Measurements from ENCODE around the gene TNFRSF1B. TPM values are rescaled to one million over a fixed set of nuclear protein-coding genes. Genes with fewer than 3 reads are reported as not detected.

The TNFRSF1B gene
- total and polyA plus RNA-seq, 5 donors from 2014 or later = 252 to 450 (median 394) TPM

- Histone ChIP-seq H3K27me3 (ENCODE audit: control insufficient read depth, insufficient read depth, low read length) (no peaks in the 10 kb centered on the region), H3K4me1 (ENCODE audit: control insufficient read depth, insufficient read depth, low read length, poor library complexity, severe bottlenecking) (peaks cover 54% of the 10 kb centered on the region), H3K4me3 (ENCODE audit: low read depth, low read length) (no peak overlapping the region), H3K9me3 (ENCODE audit: control insufficient read depth in 2 of 2, low read length in 2 of 2) (no peaks in the 10 kb centered on the region), H3K36me3 (ENCODE audit: control insufficient read depth, insufficient read depth, low read length) (no peaks in the 10 kb centered on the region), H3K27ac (ENCODE audit: insufficient read depth, low read length, poor library complexity, severe bottlenecking) (peak overlapping the region; percentile 65)
- ATAC-seq (ENCODE audit: low read depth in 2 of 2) (peak in 1 of 2 donors; percentile 26), DNase-seq (no peak)
- Mint-ChIP-seq H3K27me3 (no peaks in the 10 kb centered on the region), H3K4me3 (peak overlapping the region in 2 of 4 donors; percentile 46 to 76), H3K4me1 (peaks cover 11 to 66% (median 37%) of the 10 kb centered on the region in 4 donors), H3K36me3 (no peaks in the 10 kb centered on the region), H3K9me3 (no peaks in the 10 kb centered on the region), H3K27ac (peak overlapping the region; percentile 82 to 96 (median 92))
These were observed 23.7 kb upstream of the TNFRSF1B start for GRCh38 chr1:12142891-12143630.

- H3K4me1 ChIP-seq (ENCODE audit: control insufficient read depth, insufficient read depth, low read length, poor library complexity, severe bottlenecking) = peaks cover 61% of the 10 kb centered on the region
- H3K9me3 ChIP-seq (ENCODE audit: control insufficient read depth in 2 of 2, low read length in 2 of 2) = no peaks in the 10 kb centered on the region
- no peaks in the 10 kb centered on the region for H3K27me3 Mint-ChIP-seq
- peak overlapping the region; percentile 65 for H3K27ac ChIP-seq (ENCODE audit: insufficient read depth, low read length, poor library complexity, severe bottlenecking)
- no peaks in the 10 kb centered on the region for H3K9me3 Mint-ChIP-seq
- DNase-seq = peak in 1 of 3 donors; percentile 53
- H3K36me3 Mint-ChIP-seq = no peaks in the 10 kb centered on the region
- no peaks in the 10 kb centered on the region for H3K27me3 ChIP-seq (ENCODE audit: control insufficient read depth, insufficient read depth, low read length)
- H3K27ac Mint-ChIP-seq = peak overlapping the region; percentile 82 to 96 (median 92)
- H3K4me1 Mint-ChIP-seq = peaks cover 11 to 72% (median 37%) of the 10 kb centered on the region in 4 donors
- H3K36me3 ChIP-seq (ENCODE audit: control insufficient read depth, insufficient read depth, low read length) = no peaks in the 10 kb centered on the region
- H3K4me3 Mint-ChIP-seq = peak overlapping the region in 3 of 4 donors; percentile 24 to 76 (median 46)
- H3K4me3 ChIP-seq (ENCODE audit: low read depth, low read length) = peak overlapping the region; percentile 33
- peak; percentile 43 to 46 for ATAC-seq (ENCODE audit: low read depth in 2 of 2)
These were observed 23.1 kb upstream of the TNFRSF1B start for GRCh38 chr1:12143631-12144155.

- Histone ChIP-seq H3K36me3 (ENCODE audit: control insufficient read depth, insufficient read depth, low read length) (no peaks in the 10 kb centered on the region), H3K27ac (ENCODE audit: insufficient read depth, low read length, poor library complexity, severe bottlenecking) (peak overlapping the region; percentile 65), H3K4me3 (ENCODE audit: low read depth, low read length) (peak overlapping the region; percentile 33), H3K4me1 (ENCODE audit: control insufficient read depth, insufficient read depth, low read length, poor library complexity, severe bottlenecking) (peaks cover 66% of the 10 kb centered on the region), H3K9me3 (ENCODE audit: control insufficient read depth in 2 of 2, low read length in 2 of 2) (no peaks in the 10 kb centered on the region), H3K27me3 (ENCODE audit: control insufficient read depth, insufficient read depth, low read length) (no peaks in the 10 kb centered on the region)
- Mint-ChIP-seq H3K4me3 (peak overlapping the region in 2 of 4 donors; percentile 46 to 76), H3K4me1 (peaks cover 15 to 74% (median 39%) of the 10 kb centered on the region in 4 donors), H3K9me3 (no peaks in the 10 kb centered on the region), H3K27me3 (no peaks in the 10 kb centered on the region), H3K27ac (peak overlapping the region; percentile 82 to 96 (median 92)), H3K36me3 (no peaks in the 10 kb centered on the region)
- no peak for DNase-seq
- no peak for ATAC-seq (ENCODE audit: low read depth in 2 of 2)
These were observed 22.6 kb upstream of the TNFRSF1B start for GRCh38 chr1:12144236-12144635.

GRCh38 chr1:12144969-12145368, 21.8 kb upstream of the TNFRSF1B start:
- Histone ChIP-seq H3K27me3 (ENCODE audit: control insufficient read depth, insufficient read depth, low read length) (no peaks in the 10 kb centered on the region), H3K4me3 (ENCODE audit: low read depth, low read length) (no peak overlapping the region), H3K9me3 (ENCODE audit: control insufficient read depth in 2 of 2, low read length in 2 of 2) (no peaks in the 10 kb centered on the region), H3K4me1 (ENCODE audit: control insufficient read depth, insufficient read depth, low read length, poor library complexity, severe bottlenecking) (peaks cover 74% of the 10 kb centered on the region), H3K27ac (ENCODE audit: insufficient read depth, low read length, poor library complexity, severe bottlenecking) (no peak overlapping the region), H3K36me3 (ENCODE audit: control insufficient read depth, insufficient read depth, low read length) (no peaks in the 10 kb centered on the region)
- ATAC-seq (ENCODE audit: low read depth in 2 of 2) (no peak), DNase-seq (no peak)
- H3K36me3 Mint-ChIP-seq = no peaks in the 10 kb centered on the region
- H3K4me1 Mint-ChIP-seq = peaks cover 19 to 77% (median 39%) of the 10 kb centered on the region in 4 donors
- H3K4me3 Mint-ChIP-seq = peak overlapping the region in 1 of 4 donors; percentile 56
- H3K27ac Mint-ChIP-seq = peak overlapping the region; percentile 82 to 99 (median 96)
- no peaks in the 10 kb centered on the region for H3K27me3 Mint-ChIP-seq
- no peaks in the 10 kb centered on the region for H3K9me3 Mint-ChIP-seq

- H3K36me3 Mint-ChIP-seq = no peaks in the 10 kb centered on the region
- H3K9me3 ChIP-seq (ENCODE audit: control insufficient read depth in 2 of 2, low read length in 2 of 2) = no peaks in the 10 kb centered on the region
- peaks cover 82% of the 10 kb centered on the region for H3K4me1 ChIP-seq (ENCODE audit: control insufficient read depth, insufficient read depth, low read length, poor library complexity, severe bottlenecking)
- peaks cover 26 to 85% (median 46%) of the 10 kb centered on the region in 4 donors for H3K4me1 Mint-ChIP-seq
- H3K27me3 ChIP-seq (ENCODE audit: control insufficient read depth, insufficient read depth, low read length) = no peaks in the 10 kb centered on the region
- no peaks in the 10 kb centered on the region for H3K36me3 ChIP-seq (ENCODE audit: control insufficient read depth, insufficient read depth, low read length)
- H3K4me3 Mint-ChIP-seq = peak overlapping the region in 1 of 4 donors; percentile 56
- H3K27me3 Mint-ChIP-seq = no peaks in the 10 kb centered on the region
- ATAC-seq (ENCODE audit: low read depth in 2 of 2) = no peak
- DNase-seq = no peak
- H3K27ac ChIP-seq (ENCODE audit: insufficient read depth, low read length, poor library complexity, severe bottlenecking) = peak overlapping the region; percentile 19
- peak overlapping the region; percentile 91 to 99 (median 99) for H3K27ac Mint-ChIP-seq
- H3K4me3 ChIP-seq (ENCODE audit: low read depth, low read length) = no peak overlapping the region
- H3K9me3 Mint-ChIP-seq = no peaks in the 10 kb centered on the region
These were observed 21.0 kb upstream of the TNFRSF1B start for GRCh38 chr1:12145616-12146342.

- H3K27ac Mint-ChIP-seq = peak overlapping the region; percentile 91 to 99 (median 99)
- H3K27me3 Mint-ChIP-seq = no peaks in the 10 kb centered on the region
- no peaks in the 10 kb centered on the region for H3K36me3 Mint-ChIP-seq
- H3K36me3 ChIP-seq (ENCODE audit: control insufficient read depth, insufficient read depth, low read length) = no peaks in the 10 kb centered on the region
- H3K4me1 ChIP-seq (ENCODE audit: control insufficient read depth, insufficient read depth, low read length, poor library complexity, severe bottlenecking) = peaks cover 89% of the 10 kb centered on the region
- no peaks in the 10 kb centered on the region for H3K27me3 ChIP-seq (ENCODE audit: control insufficient read depth, insufficient read depth, low read length)
- peak overlapping the region in 3 of 4 donors; percentile 25 to 72 (median 55) for H3K4me3 Mint-ChIP-seq
- peaks cover 30 to 90% (median 53%) of the 10 kb centered on the region in 4 donors for H3K4me1 Mint-ChIP-seq
- peak overlapping the region; percentile 56 for H3K27ac ChIP-seq (ENCODE audit: insufficient read depth, low read length, poor library complexity, severe bottlenecking)
- DNase-seq (no peak), ATAC-seq (ENCODE audit: low read depth in 2 of 2) (no peak)
- no peak overlapping the region for H3K4me3 ChIP-seq (ENCODE audit: low read depth, low read length)
- H3K9me3 ChIP-seq (ENCODE audit: control insufficient read depth in 2 of 2, low read length in 2 of 2) = no peaks in the 10 kb centered on the region
- H3K9me3 Mint-ChIP-seq = no peaks in the 10 kb centered on the region
These were observed 20.3 kb upstream of the TNFRSF1B start for GRCh38 chr1:12146343-12147112.

- no peaks in the 10 kb centered on the region for H3K27me3 ChIP-seq (ENCODE audit: control insufficient read depth, insufficient read depth, low read length)
- Mint-ChIP-seq H3K4me1 (peaks cover 36 to 93% (median 59%) of the 10 kb centered on the region in 4 donors), H3K27me3 (no peaks in the 10 kb centered on the region), H3K27ac (peak overlapping the region; percentile 96 to 99 (median 99)), H3K9me3 (no peaks in the 10 kb centered on the region), H3K36me3 (no peaks in the 10 kb centered on the region), H3K4me3 (peak overlapping the region; percentile 21 to 78 (median 64))
- no peaks in the 10 kb centered on the region for H3K9me3 ChIP-seq (ENCODE audit: control insufficient read depth in 2 of 2, low read length in 2 of 2)
- peak overlapping the region; percentile 56 for H3K27ac ChIP-seq (ENCODE audit: insufficient read depth, low read length, poor library complexity, severe bottlenecking)
- H3K4me3 ChIP-seq (ENCODE audit: low read depth, low read length) = no peak overlapping the region
- no peaks in the 10 kb centered on the region for H3K36me3 ChIP-seq (ENCODE audit: control insufficient read depth, insufficient read depth, low read length)
- peaks cover 92% of the 10 kb centered on the region for H3K4me1 ChIP-seq (ENCODE audit: control insufficient read depth, insufficient read depth, low read length, poor library complexity, severe bottlenecking)
- peak in 1 of 3 donors; percentile 67 for DNase-seq
- ATAC-seq (ENCODE audit: low read depth in 2 of 2) = no peak
These were observed 19.5 kb upstream of the TNFRSF1B start for GRCh38 chr1:12147201-12147701.

Data from CD4-positive, CD25-positive, alpha-beta regulatory T cell (primary cell).